GM12874 (cell line): ENCODE measurements around the gene HIP1R.

Source experiments
- TF ChIP-seq, protein P1 (sequence below): IDR thresholded peaks from 2 replicates; pipeline ENCODE4 v1.5.1; 2011; ENCODE audit warnings: low read depth, mild to moderate bottlenecking, control low read depth, low read length, moderate library complexity; ENCODE audit not compliant: insufficient read depth

The HIP1R gene

GRCh38 chr12:122909442-122910288 is 74.4 kb downstream of the HIP1R start:
- TF ChIP-seq, protein P1, sequence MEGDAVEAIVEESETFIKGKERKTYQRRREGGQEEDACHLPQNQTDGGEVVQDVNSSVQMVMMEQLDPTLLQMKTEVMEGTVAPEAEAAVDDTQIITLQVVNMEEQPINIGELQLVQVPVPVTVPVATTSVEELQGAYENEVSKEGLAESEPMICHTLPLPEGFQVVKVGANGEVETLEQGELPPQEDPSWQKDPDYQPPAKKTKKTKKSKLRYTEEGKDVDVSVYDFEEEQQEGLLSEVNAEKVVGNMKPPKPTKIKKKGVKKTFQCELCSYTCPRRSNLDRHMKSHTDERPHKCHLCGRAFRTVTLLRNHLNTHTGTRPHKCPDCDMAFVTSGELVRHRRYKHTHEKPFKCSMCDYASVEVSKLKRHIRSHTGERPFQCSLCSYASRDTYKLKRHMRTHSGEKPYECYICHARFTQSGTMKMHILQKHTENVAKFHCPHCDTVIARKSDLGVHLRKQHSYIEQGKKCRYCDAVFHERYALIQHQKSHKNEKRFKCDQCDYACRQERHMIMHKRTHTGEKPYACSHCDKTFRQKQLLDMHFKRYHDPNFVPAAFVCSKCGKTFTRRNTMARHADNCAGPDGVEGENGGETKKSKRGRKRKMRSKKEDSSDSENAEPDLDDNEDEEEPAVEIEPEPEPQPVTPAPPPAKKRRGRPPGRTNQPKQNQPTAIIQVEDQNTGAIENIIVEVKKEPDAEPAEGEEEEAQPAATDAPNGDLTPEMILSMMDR, result no peak
